Stimulated activated CD8-positive, alpha-beta memory T cell treated with anti-CD3 and anti-CD28 coated beads, Interleukin-15, amount 100 ng/mL, for 24 hours (primary cell): Measurements from ENCODE around the gene PGGT1B.
"Not testable (repeated sequence)": the region's sequence is repeated elsewhere in the genome, so short reads cannot be mapped to it uniquely, and the experiment has no call there.

ENCODE experiments used
- DNase-seq: peaks from one replicate; pipeline ENCODE4 v3.0.0-alpha.2; 2020; ENCODE audit warnings: low read depth

Gene PGGT1B

GRCh38 chr5:115257981-115258380, 4.7 kb downstream of the PGGT1B start:
- DNase-seq = no peak

DNA sequence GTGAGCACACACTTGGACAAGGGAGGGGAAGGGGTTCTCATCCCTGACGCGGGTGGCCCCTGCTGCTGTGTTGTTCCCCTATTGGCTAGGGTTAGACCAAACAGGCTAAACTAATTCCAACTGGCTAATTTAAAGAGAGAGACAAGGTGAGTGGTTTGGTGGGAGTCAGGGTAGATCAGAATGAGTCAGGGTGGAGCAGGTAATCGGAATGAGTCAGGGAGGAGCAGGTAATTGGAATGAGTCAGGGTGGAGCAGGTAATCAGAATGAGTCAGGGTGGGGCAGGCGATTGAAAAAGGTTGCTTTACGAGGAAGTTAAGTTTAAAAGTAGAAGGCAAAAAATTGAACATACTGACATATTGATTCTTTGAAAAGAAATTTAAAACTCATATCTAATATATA, 13.3 kb downstream of the PGGT1B start:
- not testable (repeated sequence) for DNase-seq

- no peak for DNase-seq
Observed at GRCh38 chr5:115246361-115246991, 16.2 kb downstream of the PGGT1B start.

DNA sequence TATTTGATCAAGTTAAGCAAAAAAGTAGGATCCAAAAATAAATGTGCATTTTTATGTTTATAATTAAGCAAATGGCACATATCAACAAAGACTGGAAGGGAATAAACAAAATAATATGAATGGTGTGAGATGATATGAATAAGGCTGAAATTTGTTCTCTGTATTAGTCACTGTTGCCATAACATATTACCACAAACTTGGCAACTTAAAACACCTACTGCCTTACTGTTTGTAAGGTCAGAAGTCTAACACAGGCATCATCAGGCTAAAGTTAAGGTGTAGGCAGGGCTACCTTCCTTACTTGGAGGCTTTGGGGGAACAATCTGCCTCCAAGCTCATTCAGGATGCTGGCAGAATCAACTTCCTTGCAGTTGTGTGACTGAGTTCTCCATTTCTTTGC, 19.3 kb downstream of the PGGT1B start:
- no peak for DNase-seq

DNA sequence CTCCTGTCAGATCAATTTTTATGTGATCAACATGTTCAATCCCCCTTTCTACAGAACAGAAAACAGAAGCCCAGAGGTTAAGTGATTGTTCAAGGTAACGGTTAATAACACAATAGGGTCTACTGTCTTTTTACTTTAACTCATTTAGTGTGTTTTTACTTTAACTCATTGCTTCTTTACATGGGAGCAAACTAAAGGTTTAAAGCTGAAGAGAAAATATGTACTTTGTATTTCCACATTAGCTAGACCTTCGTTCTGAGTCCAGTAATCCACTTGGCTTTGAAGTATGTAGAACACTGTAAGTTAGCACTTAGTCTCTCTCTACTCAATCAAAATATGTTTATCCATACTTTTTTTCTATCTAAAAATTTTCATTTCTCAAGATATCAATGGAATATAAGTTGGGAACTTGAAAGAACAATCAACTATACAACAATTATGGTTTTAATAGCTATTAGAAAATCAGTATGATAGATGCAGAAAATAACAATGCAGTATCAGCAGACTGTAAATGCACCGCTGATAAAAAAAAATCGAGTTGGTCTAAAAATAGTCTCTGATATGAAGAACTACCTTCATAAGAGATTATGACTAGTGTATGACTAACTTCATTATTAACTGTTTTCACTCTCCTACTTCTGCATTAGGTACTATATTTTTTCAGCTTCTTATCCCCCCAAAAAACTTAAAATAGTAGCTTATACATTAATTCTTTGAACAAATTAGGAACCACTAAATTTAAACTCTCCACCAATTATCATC, 20.6 kb downstream of the PGGT1B start:
- DNase-seq = no peak

DNA sequence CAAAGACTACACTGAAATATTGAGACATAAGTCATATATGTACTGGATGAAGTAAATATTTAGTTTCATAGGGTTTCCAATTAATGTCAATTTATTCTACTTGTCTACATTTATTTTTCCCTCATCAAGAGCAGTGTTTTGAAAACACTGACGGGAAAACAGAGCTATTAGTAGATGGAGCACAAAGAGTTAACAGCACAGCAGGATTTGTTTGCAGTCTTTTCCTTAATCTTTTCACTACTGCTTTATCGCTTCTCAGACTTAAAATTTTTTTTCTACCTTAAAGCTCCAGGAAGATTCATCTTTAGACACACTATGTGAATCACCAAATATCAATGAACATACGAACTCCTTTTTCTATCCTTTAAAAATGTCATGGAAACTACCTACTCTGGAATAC, 25.6 kb downstream of the PGGT1B start:
- DNase-seq = no peak

GRCh38 chr5:115236599-115236998, 26.1 kb downstream of the PGGT1B start:
- DNase-seq = no peak

DNA sequence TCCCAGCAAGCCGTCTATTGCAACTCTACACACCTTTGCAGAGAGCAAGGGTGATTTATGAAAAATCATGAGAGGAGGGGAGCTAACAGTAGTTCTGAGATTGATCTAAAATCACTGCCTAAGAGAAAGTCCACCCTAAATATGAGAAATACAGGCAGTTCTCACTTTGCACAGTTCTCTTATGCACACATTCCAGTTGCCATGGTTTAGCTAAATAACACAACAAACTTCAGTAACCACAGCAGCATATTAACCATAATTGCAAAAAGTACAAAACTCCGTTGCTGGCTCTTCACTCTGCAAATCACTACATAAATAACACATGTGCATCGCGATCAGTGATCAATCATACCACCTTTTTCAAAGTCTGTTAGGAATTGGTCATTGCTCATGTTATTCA, 31.1 kb downstream of the PGGT1B start:
- no peak for DNase-seq

DNA sequence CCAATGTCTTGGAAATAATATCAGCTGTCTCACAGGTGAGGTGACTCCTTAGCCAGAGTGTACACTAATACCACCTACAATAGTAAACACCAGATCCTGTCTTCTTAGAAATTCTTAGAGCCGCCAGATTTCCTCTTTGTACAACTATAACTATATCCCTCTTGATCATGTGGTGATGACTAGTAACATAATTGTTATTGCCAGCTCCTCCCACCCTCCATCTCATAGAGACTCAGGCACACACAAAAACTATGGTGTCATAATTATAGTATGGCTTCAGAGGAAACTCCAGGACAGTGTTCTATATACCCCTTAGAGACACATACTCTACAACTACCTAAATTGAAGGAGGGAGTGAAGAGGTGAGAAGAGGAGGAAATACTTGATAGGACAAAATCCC, 33.1 kb downstream of the PGGT1B start:
- no peak for DNase-seq

DNA sequence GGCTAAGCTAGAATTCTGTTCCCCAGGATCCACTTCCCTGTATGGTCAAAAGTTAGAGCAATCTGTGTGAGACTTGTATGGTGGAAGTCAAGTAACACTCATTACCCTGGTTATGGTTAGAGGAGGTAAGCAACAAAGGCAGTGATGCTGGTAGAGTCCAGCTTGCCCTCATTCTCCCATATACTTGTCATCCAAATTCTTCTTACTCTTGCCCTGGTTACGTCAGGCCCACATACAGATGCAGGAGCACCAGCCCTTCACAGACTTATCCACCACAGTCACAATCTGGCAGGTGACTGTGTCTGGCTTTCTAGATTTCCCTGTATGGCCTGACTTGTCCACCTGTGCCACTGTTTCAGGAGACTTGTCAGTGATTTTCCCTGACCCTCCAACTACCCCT, 35.4 kb downstream of the PGGT1B start:
- no peak for DNase-seq

DNA sequence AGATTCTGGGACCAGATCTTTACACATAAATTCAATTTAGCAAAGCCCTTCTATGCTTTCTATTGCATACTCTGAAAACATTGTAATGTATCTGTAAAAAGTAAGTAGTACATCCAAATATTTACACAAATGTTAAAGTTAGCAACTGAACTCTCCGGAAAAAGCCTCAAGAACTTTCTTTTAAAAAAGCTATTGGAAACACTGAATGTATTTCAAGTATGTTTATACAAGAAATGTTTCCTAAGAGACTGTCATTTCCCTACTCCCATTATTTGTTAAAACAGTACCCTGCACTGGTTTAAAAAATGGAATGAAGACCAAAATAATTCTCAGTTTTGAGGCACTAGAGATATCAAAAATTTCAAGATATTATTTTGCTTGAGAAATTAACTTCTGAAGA, 48.1 kb downstream of the PGGT1B start:
- DNase-seq = no peak

DNA sequence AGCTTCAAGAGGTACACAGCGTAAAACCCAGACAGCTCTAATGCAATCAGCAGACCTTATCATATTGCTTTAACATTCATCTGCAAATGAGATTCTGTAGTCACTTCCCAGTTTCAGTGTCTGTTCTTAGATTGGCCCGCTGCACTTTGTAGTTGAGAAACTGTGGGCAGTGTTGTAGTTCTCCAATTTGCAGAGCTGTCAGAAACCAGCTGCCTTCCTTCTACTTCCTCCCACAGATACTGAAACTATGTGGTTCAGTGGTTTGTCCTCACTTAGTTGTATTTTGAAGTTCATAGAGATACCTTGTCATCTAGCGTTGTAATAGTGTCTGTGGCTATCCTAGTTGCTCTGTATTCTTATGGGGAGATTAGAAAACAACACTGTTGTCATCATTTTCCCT, 53.4 kb downstream of the PGGT1B start:
- DNase-seq = no peak

- DNase-seq = no peak
Observed at GRCh38 chr5:115202952-115203351, 59.7 kb downstream of the PGGT1B start.

DNA sequence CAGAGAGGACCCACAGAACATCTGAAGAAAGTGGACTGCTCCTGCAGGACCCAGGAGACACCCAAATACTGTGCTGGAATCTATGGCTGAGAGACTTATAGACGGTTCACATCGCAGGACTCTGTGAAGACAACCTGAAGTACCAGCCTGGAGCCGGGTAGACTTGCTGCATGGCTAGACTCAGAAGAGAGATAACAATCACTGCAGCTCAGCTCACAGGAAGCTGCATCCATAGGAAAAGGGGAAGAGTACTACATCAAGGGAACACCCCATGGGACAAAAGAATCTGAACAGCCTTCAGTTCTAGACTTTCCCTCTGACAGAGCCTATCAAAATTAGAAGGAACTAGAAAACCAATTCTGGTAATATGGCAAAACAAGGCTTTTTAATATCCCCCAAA, 66.5 kb downstream of the PGGT1B start:
- no peak for DNase-seq

- no peak for DNase-seq
Observed at GRCh38 chr5:115194676-115195075, 68.0 kb downstream of the PGGT1B start.

GRCh38 chr5:115193295-115193694, 69.4 kb downstream of the PGGT1B start:
- no peak for DNase-seq

- DNase-seq = no peak
Observed at GRCh38 chr5:115192098-115192497, 70.6 kb downstream of the PGGT1B start.

DNA sequence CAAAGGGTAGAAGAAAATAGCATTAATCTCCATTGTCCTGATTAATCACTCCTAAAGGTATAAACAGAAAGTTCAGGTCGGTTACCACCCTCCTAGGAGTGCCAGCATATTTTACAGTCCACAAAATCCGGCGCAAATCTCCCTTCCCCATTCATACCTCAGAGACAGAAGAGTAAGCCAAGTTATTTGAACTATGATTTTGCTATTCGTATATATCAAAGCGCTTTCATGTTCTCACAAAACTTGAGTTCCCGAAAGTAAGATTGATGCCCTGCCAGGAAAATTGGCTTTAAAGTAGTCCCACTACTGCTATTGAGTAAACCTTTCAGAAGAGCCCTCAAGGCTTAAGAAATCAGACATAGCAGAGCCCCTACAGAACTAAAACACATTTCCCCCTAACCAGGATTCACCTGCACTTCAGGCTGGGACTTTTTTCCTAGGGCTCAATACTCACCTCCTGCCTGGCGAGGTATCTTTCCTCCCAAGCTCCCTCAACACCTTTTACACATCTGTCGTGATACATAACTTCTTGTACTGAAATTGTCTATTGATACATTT, 71.1 kb downstream of the PGGT1B start:
- DNase-seq = no peak

- no peak for DNase-seq
Observed at GRCh38 chr5:115190388-115190787, 72.3 kb downstream of the PGGT1B start.

DNA sequence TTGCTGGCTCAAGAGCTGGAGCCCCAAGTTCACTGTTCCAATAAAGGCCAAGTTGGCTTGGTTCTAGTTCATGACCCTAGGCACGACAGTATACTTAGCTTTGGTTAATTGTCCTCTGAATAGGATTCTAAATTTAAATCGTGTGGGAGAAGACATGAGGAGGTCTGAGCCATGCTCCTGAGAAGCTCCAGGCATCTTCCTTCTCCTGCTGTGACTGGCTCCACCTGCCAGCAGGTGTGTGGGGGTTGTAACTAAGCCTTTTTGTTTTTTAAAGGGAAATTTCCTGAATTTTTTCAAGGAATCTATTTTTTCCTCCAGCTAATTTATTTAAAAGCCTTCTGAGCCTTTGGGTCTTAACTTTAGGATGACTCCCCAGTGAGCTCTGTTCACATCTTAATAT, 72.8 kb downstream of the PGGT1B start:
- DNase-seq = no peak

DNA sequence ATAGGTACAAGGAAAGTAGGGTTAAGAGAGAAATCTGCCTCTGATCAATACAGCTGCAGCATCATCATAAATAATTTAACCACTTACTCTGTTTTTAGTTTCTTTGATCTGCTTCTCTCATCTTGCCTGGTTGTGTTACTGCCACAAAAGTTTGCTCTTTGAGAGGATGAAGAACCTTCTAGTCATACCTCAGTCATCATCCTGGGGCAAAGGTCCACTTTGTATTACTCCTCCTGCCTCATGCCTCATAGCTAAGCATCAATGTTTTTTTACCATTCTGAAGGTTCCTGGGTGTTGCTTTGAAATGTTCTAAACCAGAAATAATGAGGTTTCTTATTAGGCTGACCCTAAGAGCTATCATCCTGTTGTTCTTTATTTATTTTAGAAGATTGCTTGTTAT, 75.9 kb downstream of the PGGT1B start:
- DNase-seq = no peak

GRCh38 chr5:115184770-115185169, 77.9 kb downstream of the PGGT1B start:
- DNase-seq = no peak

DNA sequence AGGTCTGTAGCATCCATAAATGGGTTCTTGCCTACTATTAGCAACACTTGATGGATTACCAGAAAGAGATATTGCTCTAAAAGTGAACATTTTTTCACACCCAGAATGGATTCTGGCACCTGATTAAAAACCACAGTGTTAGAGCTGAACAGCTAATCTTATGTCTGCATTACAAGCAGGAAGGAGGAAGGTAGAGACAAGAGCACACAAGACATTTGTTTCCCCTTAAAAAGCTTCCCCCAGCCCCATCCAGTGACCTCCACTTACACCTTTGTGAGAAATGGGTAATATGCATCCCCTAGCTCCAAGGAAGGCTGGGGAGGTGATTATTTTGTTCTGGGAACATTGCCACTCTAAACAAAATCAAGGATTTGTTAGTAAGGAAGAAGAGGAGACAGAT, 80.9 kb downstream of the PGGT1B start:
- no peak for DNase-seq
